Esophagus muscularis mucosa (tissue), 4 donors: ENCODE data around the gene A3GALT2.

Experiments used
- CTCF ChIP-seq, 3 experiments: fragments of 200-600 bp in 2 of 3; fragments of 450-650 bp in 1 of 3; sonication (generic) in 2 of 3; IDR thresholded peaks; one replicate each; pipeline ENCODE4 v1.5.1; 2017 to 2019; ENCODE audit warnings: antibody characterized with exemption in 3 of 3, mild to moderate bottlenecking in 2 of 3, moderate library complexity in 1 of 3
- EP300 ChIP-seq: sonication (generic); formaldehyde crosslinking; IDR thresholded peaks from one replicate; pipeline ENCODE4 v1.6.1; 2017; ENCODE audit warnings: antibody characterized with exemption
- POLR2A ChIP-seq: fragments of 450-650 bp; IDR thresholded peaks from one replicate; pipeline ENCODE4 v1.6.1; 2017; ENCODE audit warnings: antibody characterized with exemption, moderate library complexity, mild to moderate bottlenecking, low read depth

GRCh38 chr1:33277488-33278084, 43.3 kb downstream of the A3GALT2 start:
- TF ChIP-seq POLR2A (no peak), CTCF (IDR thresholded peaks at IDR 0.05) (no peak), EP300 (no peak)
